MM.1S (cell line): ENCODE results near the gene TMEM150C.

Experiments
- CTCF ChIP-seq: fragments of 300-600 bp; sonication (generic); IDR thresholded peaks from 2 replicates; pipeline ENCODE4 v1.5.1; 2016; ENCODE audit warnings: antibody characterized with exemption, low read length, mixed read lengths
- EZH2 ChIP-seq: fragments of 300-600 bp; sonication (generic); optimal IDR thresholded peaks from 2 replicates; pipeline ENCODE3; 2017; ENCODE audit warnings: low read depth, mild to moderate bottlenecking, antibody characterized with exemption, low read length, mixed read lengths
- EZH2phosphoT487 ChIP-seq: fragments of 300-600 bp; sonication (generic); IDR thresholded peaks from 2 replicates; pipeline ENCODE4 v1.6.1; 2018; ENCODE audit warnings: antibody characterized with exemption, low read length

GRCh38 chr4:82589756-82590155, 28.0 kb upstream of the TMEM150C start:
- TF ChIP-seq EZH2 (no peak), CTCF (no peak), EZH2phosphoT487 (no peak)
